Measurements from ENCODE around the gene ARHGEF5. TPM values are rescaled to one million over a fixed set of nuclear protein-coding genes. Genes with fewer than 3 reads are reported as not detected.

The ARHGEF5 gene
- polyA plus RNA-seq, 1 of the 3 experiments (the other 2 are of a cell fraction) = 0.07 TPM

DNA sequence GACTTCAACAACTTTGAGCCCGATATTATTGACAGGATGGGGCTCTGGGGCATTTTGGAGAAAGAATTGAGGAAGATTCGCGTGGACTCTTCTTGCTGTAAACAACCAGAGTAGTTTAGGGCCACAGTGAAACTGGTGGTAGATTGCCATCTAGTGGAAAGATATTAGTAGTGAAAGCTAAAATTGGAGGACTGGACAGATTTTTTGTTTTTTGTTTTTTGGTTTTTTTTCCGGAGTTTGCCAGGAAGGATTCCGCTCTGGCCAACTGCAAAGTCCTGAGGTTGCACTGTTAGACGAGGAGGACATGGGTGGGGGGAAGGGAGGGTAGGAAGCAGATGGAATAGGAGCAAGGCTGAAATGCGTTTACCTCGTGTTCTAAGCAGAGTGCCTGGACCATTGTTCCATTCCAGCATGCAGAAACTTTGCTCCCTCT, 36.6 kb downstream of the ARHGEF5 start:
- Histone ChIP-seq H3K9ac (no peak overlapping the region), H3K27me3 (ENCODE audit: insufficient read depth) (peaks cover 30% of the 10 kb centered on the region; the same call in 1 of the 2 replicates), H3K9me3 (no peaks in the 10 kb centered on the region), H3K36me3 (replicated peaks in 1 of 2; ENCODE audit: control insufficient read depth in 1 of 2, insufficient read depth in 2 of 2, low read length in 1 of 2) (no peaks in the 10 kb centered on the region), H3F3A (replicated peaks; ENCODE audit: insufficient read depth) (no peaks in the 10 kb centered on the region), H3K9me2 (no peaks in the 10 kb centered on the region), H3K79me2 (ENCODE audit: insufficient read depth) (no peaks in the 10 kb centered on the region), H4K20me1 (ENCODE audit: insufficient read depth) (no peaks in the 10 kb centered on the region), H3K4me2 (peak overlapping the region; percentile 58), H3K4me1 (ENCODE audit: control insufficient read depth in 1 of 2, insufficient read depth in 2 of 2, low read depth in 1 of 2, low read length in 1 of 2) (no peaks in the 10 kb centered on the region), H2AFZ (ENCODE audit: low read depth) (peak overlapping the region; percentile 32; the same call in 1 of the 2 replicates), H3K27ac (ENCODE audit: low read depth in 2 of 2, low read length in 1 of 2) (no peak overlapping the region), H3K4me3 (ENCODE audit: low read depth in 2 of 2, low read length in 1 of 2) (peak overlapping the region in 1 of 2 experiments; percentile 34; a peak in 3 of 4 replicates)
- ChIA-PET CTCF (interaction anchor here (0.8 to 4.1 kb wide), 16 partner anchors 8 to 1315 kb away, joined by 3 to 48 read pairs (median 5); partner anchors contain the start of gene NOBOX), POLR2A (no interaction called here)
- WGBS (ENCODE audit: low lambda C conversion rate) = 2% methylated on average over 8 of the region's 8 CpGs
- peak; percentile 66 for DNase-seq
- TF ChIP-seq ELF1 (IDR thresholded peaks at IDR 0.05) (no peak), RAD21 (IDR thresholded peaks at IDR 0.05; ENCODE audit: low read length) (peak; percentile 92), MEF2A (IDR thresholded peaks at IDR 0.05; ENCODE audit: borderline replicate concordance, low read depth) (no peak), YY1 (IDR thresholded peaks at IDR 0.05; ENCODE audit: low read depth) (no peak), CHD2 (IDR thresholded peaks at IDR 0.05; ENCODE audit: low read length, partially characterized antibody) (no peak), RXRA (IDR thresholded peaks at IDR 0.05; ENCODE audit: borderline replicate concordance, low read depth) (no peak), NFIC (IDR thresholded peaks at IDR 0.05; ENCODE audit: borderline replicate concordance) (no peak), FOXJ3 (CRISPR knock-in tag; IDR thresholded peaks at IDR 0.05) (no peak), GATA2 (CRISPR knock-in tag; IDR thresholded peaks at IDR 0.05) (no peak), EP300 (IDR thresholded peaks at IDR 0.05; ENCODE audit: borderline replicate concordance in 1 of 2, low read depth in 1 of 2, low read length in 1 of 2) (no peak), NRF1 (IDR thresholded peaks at IDR 0.05; ENCODE audit: low read depth, low read length) (no peak), SMC3 (IDR thresholded peaks at IDR 0.05; ENCODE audit: low read depth, low read length) (peak; percentile 83), FOXM1 (IDR thresholded peaks at IDR 0.05; ENCODE audit: low read depth) (no peak), SIN3A (IDR thresholded peaks at IDR 0.05; ENCODE audit: borderline replicate concordance, low read depth, low read length) (no peak), EZH2phosphoT487 (IDR thresholded peaks at IDR 0.05; ENCODE audit: borderline replicate concordance, low read depth) (no peak), FOSL2 (IDR thresholded peaks at IDR 0.05; ENCODE audit: borderline replicate concordance, low read depth) (no peak), TCF12 (IDR thresholded peaks at IDR 0.05) (no peak), TEAD4 (IDR thresholded peaks at IDR 0.05; ENCODE audit: borderline replicate concordance, insufficient read depth) (no peak), GABPA (IDR thresholded peaks at IDR 0.05; ENCODE audit: low read depth) (no peak), MXI1 (IDR thresholded peaks at IDR 0.05; ENCODE audit: low read depth, low read length) (no peak)
- TF ChIP-seq, protein P1, sequence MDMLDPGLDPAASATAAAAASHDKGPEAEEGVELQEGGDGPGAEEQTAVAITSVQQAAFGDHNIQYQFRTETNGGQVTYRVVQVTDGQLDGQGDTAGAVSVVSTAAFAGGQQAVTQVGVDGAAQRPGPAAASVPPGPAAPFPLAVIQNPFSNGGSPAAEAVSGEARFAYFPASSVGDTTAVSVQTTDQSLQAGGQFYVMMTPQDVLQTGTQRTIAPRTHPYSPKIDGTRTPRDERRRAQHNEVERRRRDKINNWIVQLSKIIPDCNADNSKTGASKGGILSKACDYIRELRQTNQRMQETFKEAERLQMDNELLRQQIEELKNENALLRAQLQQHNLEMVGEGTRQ (IDR thresholded peaks at IDR 0.05; ENCODE audit: borderline replicate concordance, low read depth, low read length) = no peak
- TF ChIP-seq, protein P2, sequence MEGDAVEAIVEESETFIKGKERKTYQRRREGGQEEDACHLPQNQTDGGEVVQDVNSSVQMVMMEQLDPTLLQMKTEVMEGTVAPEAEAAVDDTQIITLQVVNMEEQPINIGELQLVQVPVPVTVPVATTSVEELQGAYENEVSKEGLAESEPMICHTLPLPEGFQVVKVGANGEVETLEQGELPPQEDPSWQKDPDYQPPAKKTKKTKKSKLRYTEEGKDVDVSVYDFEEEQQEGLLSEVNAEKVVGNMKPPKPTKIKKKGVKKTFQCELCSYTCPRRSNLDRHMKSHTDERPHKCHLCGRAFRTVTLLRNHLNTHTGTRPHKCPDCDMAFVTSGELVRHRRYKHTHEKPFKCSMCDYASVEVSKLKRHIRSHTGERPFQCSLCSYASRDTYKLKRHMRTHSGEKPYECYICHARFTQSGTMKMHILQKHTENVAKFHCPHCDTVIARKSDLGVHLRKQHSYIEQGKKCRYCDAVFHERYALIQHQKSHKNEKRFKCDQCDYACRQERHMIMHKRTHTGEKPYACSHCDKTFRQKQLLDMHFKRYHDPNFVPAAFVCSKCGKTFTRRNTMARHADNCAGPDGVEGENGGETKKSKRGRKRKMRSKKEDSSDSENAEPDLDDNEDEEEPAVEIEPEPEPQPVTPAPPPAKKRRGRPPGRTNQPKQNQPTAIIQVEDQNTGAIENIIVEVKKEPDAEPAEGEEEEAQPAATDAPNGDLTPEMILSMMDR (IDR thresholded peaks at IDR 0.05) = peak; percentile 90
- TF ChIP-seq, protein P3, sequence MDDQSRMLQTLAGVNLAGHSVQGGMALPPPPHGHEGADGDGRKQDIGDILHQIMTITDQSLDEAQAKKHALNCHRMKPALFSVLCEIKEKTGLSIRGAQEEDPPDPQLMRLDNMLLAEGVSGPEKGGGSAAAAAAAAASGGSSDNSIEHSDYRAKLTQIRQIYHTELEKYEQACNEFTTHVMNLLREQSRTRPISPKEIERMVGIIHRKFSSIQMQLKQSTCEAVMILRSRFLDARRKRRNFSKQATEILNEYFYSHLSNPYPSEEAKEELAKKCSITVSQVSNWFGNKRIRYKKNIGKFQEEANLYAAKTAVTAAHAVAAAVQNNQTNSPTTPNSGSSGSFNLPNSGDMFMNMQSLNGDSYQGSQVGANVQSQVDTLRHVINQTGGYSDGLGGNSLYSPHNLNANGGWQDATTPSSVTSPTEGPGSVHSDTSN (IDR thresholded peaks at IDR 0.05) = no peak
- TF ChIP-seq, protein P4, sequence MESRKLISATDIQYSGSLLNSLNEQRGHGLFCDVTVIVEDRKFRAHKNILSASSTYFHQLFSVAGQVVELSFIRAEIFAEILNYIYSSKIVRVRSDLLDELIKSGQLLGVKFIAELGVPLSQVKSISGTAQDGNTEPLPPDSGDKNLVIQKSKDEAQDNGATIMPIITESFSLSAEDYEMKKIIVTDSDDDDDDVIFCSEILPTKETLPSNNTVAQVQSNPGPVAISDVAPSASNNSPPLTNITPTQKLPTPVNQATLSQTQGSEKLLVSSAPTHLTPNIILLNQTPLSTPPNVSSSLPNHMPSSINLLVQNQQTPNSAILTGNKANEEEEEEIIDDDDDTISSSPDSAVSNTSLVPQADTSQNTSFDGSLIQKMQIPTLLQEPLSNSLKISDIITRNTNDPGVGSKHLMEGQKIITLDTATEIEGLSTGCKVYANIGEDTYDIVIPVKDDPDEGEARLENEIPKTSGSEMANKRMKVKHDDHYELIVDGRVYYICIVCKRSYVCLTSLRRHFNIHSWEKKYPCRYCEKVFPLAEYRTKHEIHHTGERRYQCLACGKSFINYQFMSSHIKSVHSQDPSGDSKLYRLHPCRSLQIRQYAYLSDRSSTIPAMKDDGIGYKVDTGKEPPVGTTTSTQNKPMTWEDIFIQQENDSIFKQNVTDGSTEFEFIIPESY (IDR thresholded peaks at IDR 0.05; ENCODE audit: borderline replicate concordance, low read depth) = no peak
- TF ChIP-seq, protein P5, sequence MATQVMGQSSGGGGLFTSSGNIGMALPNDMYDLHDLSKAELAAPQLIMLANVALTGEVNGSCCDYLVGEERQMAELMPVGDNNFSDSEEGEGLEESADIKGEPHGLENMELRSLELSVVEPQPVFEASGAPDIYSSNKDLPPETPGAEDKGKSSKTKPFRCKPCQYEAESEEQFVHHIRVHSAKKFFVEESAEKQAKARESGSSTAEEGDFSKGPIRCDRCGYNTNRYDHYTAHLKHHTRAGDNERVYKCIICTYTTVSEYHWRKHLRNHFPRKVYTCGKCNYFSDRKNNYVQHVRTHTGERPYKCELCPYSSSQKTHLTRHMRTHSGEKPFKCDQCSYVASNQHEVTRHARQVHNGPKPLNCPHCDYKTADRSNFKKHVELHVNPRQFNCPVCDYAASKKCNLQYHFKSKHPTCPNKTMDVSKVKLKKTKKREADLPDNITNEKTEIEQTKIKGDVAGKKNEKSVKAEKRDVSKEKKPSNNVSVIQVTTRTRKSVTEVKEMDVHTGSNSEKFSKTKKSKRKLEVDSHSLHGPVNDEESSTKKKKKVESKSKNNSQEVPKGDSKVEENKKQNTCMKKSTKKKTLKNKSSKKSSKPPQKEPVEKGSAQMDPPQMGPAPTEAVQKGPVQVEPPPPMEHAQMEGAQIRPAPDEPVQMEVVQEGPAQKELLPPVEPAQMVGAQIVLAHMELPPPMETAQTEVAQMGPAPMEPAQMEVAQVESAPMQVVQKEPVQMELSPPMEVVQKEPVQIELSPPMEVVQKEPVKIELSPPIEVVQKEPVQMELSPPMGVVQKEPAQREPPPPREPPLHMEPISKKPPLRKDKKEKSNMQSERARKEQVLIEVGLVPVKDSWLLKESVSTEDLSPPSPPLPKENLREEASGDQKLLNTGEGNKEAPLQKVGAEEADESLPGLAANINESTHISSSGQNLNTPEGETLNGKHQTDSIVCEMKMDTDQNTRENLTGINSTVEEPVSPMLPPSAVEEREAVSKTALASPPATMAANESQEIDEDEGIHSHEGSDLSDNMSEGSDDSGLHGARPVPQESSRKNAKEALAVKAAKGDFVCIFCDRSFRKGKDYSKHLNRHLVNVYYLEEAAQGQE (IDR thresholded peaks at IDR 0.05; ENCODE audit: low read depth, low read length) = no peak
